WERI-Rb-1 (cell line): Measurements from ENCODE around the gene CCDC69.

Source experiments
- DNase-seq: peaks from one replicate; pipeline ENCODE4 v3.0.0-alpha.2; 2020
- H3K27ac ChIP-seq: fragments of 250-450 bp; sonication (Bioruptor Pico); 2 replicates; pipeline ENCODE4 v1.5.1; 2020; ENCODE audit warnings: mild to moderate bottlenecking, moderate library complexity
- H3K27me3 ChIP-seq: fragments of 250-450 bp; sonication (Bioruptor Pico); 2 replicates; pipeline ENCODE4 v1.5.1; 2021; ENCODE audit warnings: mild to moderate bottlenecking, low read depth, moderate library complexity; ENCODE audit not compliant: insufficient read depth, severe bottlenecking
- H3K36me3 ChIP-seq: fragments of 250-450 bp; sonication (Bioruptor Pico); 2 replicates; pipeline ENCODE4 v1.5.1; 2020; ENCODE audit warnings: mild to moderate bottlenecking, moderate library complexity
- H3K4me3 ChIP-seq: 2 replicates; pipeline ENCODE4 v1.5.1; 2011; ENCODE audit warnings: low read depth, mild to moderate bottlenecking, control low read depth, low read length
- H3K9me3 ChIP-seq: fragments of 250-450 bp; sonication (Bioruptor Pico); 2 replicates; pipeline ENCODE4 v1.5.1; 2021; ENCODE audit warnings: mild to moderate bottlenecking, moderate library complexity; ENCODE audit not compliant: severe bottlenecking
- CTCF ChIP-seq: IDR thresholded peaks from 2 replicates; pipeline ENCODE4 v1.5.1; 2011; ENCODE audit warnings: low read depth, mild to moderate bottlenecking, control low read depth, inconsistent platforms, low read length

The CCDC69 gene

GRCh38 chr5:151222054-151222789 is 1.7 kb downstream of the CCDC69 start:
- no peak overlapping the region for H3K27ac ChIP-seq
- no peaks in the 10 kb centered on the region for H3K36me3 ChIP-seq
- H3K9me3 ChIP-seq, result no peaks in the 10 kb centered on the region
- no peak for TF ChIP-seq CTCF
- H3K27me3 ChIP-seq, result peaks cover 6% of the 10 kb centered on the region
- no peak overlapping the region for H3K4me3 ChIP-seq
- no peak for DNase-seq

GRCh38 chr5:151221574-151221973 is 2.3 kb downstream of the CCDC69 start:
- no peak for TF ChIP-seq CTCF
- no peaks in the 10 kb centered on the region for H3K9me3 ChIP-seq
- no peak for DNase-seq
- H3K4me3 ChIP-seq, result no peak overlapping the region
- no peak overlapping the region for H3K27ac ChIP-seq
- H3K36me3 ChIP-seq, result no peaks in the 10 kb centered on the region
- H3K27me3 ChIP-seq, result peaks cover 6% of the 10 kb centered on the region

- 0 out of 2 replicates have a peak, but pooled peaks have one; percentile 30 for TF ChIP-seq CTCF
- DNase-seq, result no peak
- Histone ChIP-seq H3K9me3 (no peaks in the 10 kb centered on the region), H3K27me3 (peaks cover 6% of the 10 kb centered on the region), H3K4me3 (no peak overlapping the region), H3K36me3 (no peaks in the 10 kb centered on the region), H3K27ac (no peak overlapping the region)
Measured at GRCh38 chr5:151219789-151220188, 4.1 kb downstream of the CCDC69 start.

- H3K27ac ChIP-seq, result no peak overlapping the region
- H3K36me3 ChIP-seq, result no peaks in the 10 kb centered on the region
- H3K9me3 ChIP-seq, result no peaks in the 10 kb centered on the region
- TF ChIP-seq CTCF, result no peak
- H3K4me3 ChIP-seq, result no peak overlapping the region
- peaks cover 6% of the 10 kb centered on the region for H3K27me3 ChIP-seq
- no peak for DNase-seq
Measured at GRCh38 chr5:151219138-151219537, 4.8 kb downstream of the CCDC69 start.

GRCh38 chr5:151218177-151218576 is 5.7 kb downstream of the CCDC69 start:
- Histone ChIP-seq H3K36me3 (no peaks in the 10 kb centered on the region), H3K27me3 (peaks cover 1% of the 10 kb centered on the region), H3K4me3 (no peak overlapping the region), H3K9me3 (no peaks in the 10 kb centered on the region), H3K27ac (no peak overlapping the region)
- no peak for DNase-seq
- no peak for TF ChIP-seq CTCF

GRCh38 chr5:151216781-151217180 is 7.1 kb downstream of the CCDC69 start:
- Histone ChIP-seq H3K4me3 (no peak overlapping the region), H3K27ac (no peak overlapping the region), H3K27me3 (no peaks in the 10 kb centered on the region), H3K36me3 (no peaks in the 10 kb centered on the region), H3K9me3 (no peaks in the 10 kb centered on the region)
- no peak for DNase-seq
- TF ChIP-seq CTCF, result no peak
